Measurements from ENCODE around the gene BAZ2B.

GRCh38 chr2:159546039-159546438, 70.3 kb downstream of the BAZ2B start:
- TF ChIP-seq ZFP3 (CRISPR knock-in tag; IDR thresholded peaks at IDR 0.05) (no peak), CSRNP3 (CRISPR knock-in tag; IDR thresholded peaks at IDR 0.05) (no peak), POU6F1 (CRISPR knock-in tag; IDR thresholded peaks at IDR 0.05; ENCODE audit: borderline replicate concordance, low read depth) (no peak), TOX (CRISPR knock-in tag; IDR thresholded peaks at IDR 0.05; ENCODE audit: borderline replicate concordance) (no peak), PATZ1 (CRISPR knock-in tag; IDR thresholded peaks at IDR 0.05; ENCODE audit: borderline replicate concordance) (no peak), PPARA (CRISPR knock-in tag; IDR thresholded peaks at IDR 0.05; ENCODE audit: borderline replicate concordance) (no peak), ISL1 (CRISPR knock-in tag; IDR thresholded peaks at IDR 0.05) (no peak), ARNTL (CRISPR knock-in tag; IDR thresholded peaks at IDR 0.05; ENCODE audit: borderline replicate concordance, low read depth) (no peak), RARB (CRISPR knock-in tag; IDR thresholded peaks at IDR 0.05) (no peak), TSHZ2 (CRISPR knock-in tag; IDR thresholded peaks at IDR 0.05) (no peak), ZNF8 (CRISPR knock-in tag; IDR thresholded peaks at IDR 0.05) (no peak), CSDC2 (CRISPR knock-in tag; IDR thresholded peaks at IDR 0.05) (no peak)

Measured in SK-N-SH treated with all-trans-retinoic acid at 6 μM for 48 hours (cell line).